GM21786 (cell line): ENCODE results near the gene TUBA8.
"Not testable (repeated sequence)": the region's sequence is repeated elsewhere in the genome, so short reads cannot be mapped to it uniquely, and the experiment has no call there.

ENCODE experiments used
- ATAC-seq: cut with Tn5 transposase; IDR thresholded peaks from one replicate; pipeline ENCODE4 v1.9.1; 2021; ENCODE audit not compliant: unreplicated experiment

The TUBA8 gene

GRCh38 chr22:18104566-18104965, 6.0 kb upstream of the TUBA8 start:
- no peak for ATAC-seq

GRCh38 chr22:18105981-18106380, 4.6 kb upstream of the TUBA8 start:
- not testable (repeated sequence) for ATAC-seq

- ATAC-seq = not testable (repeated sequence)
These were observed 3.9 kb upstream of the TUBA8 start for GRCh38 chr22:18106550-18107341.

GRCh38 chr22:18108187-18108586, 2.4 kb upstream of the TUBA8 start:
- ATAC-seq = no peak

GRCh38 chr22:18109410-18110193, 1.0 kb upstream of the TUBA8 start:
- no peak for ATAC-seq

- ATAC-seq = no peak
These were observed 547 bp downstream of the TUBA8 start for GRCh38 chr22:18110954-18111758.

GRCh38 chr22:18111759-18112330, 1.2 kb downstream of the TUBA8 start:
- ATAC-seq = no peak

- no peak for ATAC-seq
These were observed 1.8 kb downstream of the TUBA8 start for GRCh38 chr22:18112440-18112839.

- ATAC-seq = no peak
These were observed 3.2 kb downstream of the TUBA8 start for GRCh38 chr22:18113680-18114394.

GRCh38 chr22:18114495-18114894, 3.9 kb downstream of the TUBA8 start:
- no peak for ATAC-seq

GRCh38 chr22:18114976-18115652, 4.5 kb downstream of the TUBA8 start:
- ATAC-seq = no peak

GRCh38 chr22:18115906-18116371, 5.3 kb downstream of the TUBA8 start:
- ATAC-seq = no peak

GRCh38 chr22:18116634-18117033, 6.0 kb downstream of the TUBA8 start:
- no peak for ATAC-seq

GRCh38 chr22:18118345-18118915, 7.8 kb downstream of the TUBA8 start:
- ATAC-seq = no peak

- ATAC-seq = no peak
These were observed 9.0 kb downstream of the TUBA8 start for GRCh38 chr22:18119409-18120110.

- no peak for ATAC-seq
These were observed 10.2 kb downstream of the TUBA8 start for GRCh38 chr22:18120857-18121256.

GRCh38 chr22:18121506-18121905, 10.9 kb downstream of the TUBA8 start:
- no peak for ATAC-seq

- no peak for ATAC-seq
These were observed 11.4 kb downstream of the TUBA8 start for GRCh38 chr22:18121954-18122554.
